ELR (cell line): ENCODE data around the gene PXK.
A peak's percentile ranks its signal among the peaks of the same experiment; 100 is the strongest.
"Not testable (repeated sequence)": the region's sequence is repeated elsewhere in the genome, so short reads cannot be mapped to it uniquely, and the experiment has no call there.

Source experiments
- DNase-seq: peaks from one replicate; pipeline ENCODE4 v3.0.0-alpha.2; 2015; ENCODE audit warnings: low read depth

The PXK gene

GRCh38 chr3:58419780-58420507 lies 87.3 kb downstream of the PXK start:
- peak; percentile 65 for DNase-seq

DNA sequence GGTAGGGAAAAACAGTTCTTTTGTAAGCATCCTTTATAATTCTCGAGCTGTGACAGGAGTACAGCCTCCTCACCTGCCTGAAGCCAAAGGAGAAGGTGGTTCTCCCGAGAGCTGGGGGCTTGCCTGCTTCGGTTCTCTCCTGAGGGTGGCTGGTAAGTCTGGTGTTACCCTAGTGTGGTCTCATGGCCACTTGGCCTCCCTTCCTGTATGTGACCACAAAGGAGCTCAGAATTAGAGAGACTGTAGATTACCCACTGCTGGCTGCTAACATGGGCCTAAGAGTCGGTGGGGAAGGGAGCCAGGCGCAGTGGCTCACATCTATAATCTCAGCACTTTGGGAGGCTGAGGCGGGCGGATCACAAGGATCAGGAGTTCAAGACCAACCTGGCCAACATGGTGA lies 88.3 kb downstream of the PXK start:
- no peak for DNase-seq

- peak; percentile 29 for DNase-seq
Measured at GRCh38 chr3:58422756-58423325, 90.1 kb downstream of the PXK start.

DNA sequence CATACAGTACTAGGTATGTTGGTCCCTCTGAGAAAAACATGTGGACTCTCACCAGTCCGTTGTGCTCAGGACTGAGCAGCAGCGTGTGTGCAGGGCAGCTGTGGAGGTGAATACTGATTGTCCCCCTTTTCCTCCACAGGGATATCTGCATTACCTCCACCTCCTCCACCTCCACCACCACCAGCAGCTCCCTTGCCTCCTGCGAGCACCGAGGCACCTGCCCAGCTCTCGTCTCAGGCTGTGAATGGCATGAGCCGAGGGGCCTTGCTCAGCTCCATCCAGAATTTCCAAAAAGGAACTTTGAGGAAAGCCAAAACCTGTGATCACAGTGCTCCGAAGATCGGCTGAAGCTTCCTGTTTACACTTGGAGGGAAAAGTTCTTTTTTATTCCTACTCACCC lies 91.9 kb downstream of the PXK start:
- no peak for DNase-seq

DNA sequence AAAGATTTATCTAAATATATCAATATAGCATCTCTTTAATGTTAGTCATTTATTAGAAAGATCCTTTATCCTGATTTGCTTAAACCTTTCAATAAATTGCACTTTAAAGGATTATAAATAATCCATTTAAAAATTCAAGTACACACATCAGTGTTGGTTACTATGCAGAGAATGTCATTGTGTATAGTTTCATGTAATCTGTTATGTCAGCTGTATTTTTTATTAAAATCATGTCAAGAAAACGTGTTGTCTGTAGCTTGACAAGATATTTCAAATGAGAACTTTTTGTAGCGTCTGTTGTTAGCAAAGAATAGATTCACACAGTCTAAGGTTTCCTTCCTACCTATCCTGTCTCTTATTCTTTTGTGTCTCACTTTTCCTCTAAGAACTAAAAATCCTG lies 93.1 kb downstream of the PXK start:
- DNase-seq, result no peak

DNA sequence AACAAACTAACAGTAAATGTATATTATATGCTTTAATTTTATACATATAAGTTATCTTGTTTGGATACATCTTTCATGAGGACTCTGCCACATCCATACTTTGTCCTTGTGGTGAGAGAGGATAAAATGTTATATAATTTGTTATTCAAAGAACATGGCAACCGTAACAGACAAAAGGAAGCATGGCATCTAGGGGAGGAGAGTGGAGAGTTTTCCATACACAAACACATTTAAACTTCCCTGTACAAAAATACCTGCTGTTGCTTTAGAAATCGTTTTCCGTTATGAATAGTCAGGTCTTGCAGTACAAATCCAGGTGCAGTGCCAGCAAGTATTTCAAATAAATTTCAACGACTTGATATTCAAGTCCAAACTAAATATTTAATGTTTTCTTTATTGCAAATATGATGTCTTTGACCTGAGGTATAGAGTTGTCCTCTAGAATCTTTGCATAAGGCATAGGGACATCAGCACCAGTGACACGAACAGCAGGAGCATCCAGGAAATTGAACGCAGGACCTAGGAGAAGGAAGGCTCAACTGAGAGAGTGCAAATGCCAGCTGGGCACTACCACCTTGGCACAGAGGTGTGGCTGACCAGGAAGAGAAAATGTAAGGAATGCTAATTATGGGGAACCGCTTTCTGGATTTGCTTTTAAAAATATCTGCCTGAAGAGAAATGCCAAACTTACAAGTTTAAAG lies 95.1 kb downstream of the PXK start:
- DNase-seq, result no peak

- DNase-seq, result no peak
Measured at GRCh38 chr3:58429657-58430056, 97.0 kb downstream of the PXK start.

DNA sequence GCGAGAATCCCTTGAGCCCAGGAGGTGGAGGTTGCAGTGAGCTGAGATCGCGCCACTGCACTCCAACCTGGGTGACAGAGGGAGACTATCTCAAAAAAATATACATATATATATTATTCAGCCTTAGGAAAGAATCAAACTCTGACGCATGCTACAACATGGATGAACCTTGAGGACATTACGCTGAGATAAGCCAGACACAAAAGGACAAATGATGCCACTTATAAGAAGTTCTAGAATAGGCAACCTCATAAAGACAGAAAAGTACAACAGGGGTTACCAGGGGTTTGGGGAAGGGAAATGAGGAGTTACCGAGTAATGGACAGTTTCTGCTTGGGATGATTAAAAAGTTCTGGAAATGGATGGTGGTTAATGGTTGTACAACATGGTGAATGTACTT lies 100.2 kb downstream of the PXK start:
- no peak for DNase-seq

DNA sequence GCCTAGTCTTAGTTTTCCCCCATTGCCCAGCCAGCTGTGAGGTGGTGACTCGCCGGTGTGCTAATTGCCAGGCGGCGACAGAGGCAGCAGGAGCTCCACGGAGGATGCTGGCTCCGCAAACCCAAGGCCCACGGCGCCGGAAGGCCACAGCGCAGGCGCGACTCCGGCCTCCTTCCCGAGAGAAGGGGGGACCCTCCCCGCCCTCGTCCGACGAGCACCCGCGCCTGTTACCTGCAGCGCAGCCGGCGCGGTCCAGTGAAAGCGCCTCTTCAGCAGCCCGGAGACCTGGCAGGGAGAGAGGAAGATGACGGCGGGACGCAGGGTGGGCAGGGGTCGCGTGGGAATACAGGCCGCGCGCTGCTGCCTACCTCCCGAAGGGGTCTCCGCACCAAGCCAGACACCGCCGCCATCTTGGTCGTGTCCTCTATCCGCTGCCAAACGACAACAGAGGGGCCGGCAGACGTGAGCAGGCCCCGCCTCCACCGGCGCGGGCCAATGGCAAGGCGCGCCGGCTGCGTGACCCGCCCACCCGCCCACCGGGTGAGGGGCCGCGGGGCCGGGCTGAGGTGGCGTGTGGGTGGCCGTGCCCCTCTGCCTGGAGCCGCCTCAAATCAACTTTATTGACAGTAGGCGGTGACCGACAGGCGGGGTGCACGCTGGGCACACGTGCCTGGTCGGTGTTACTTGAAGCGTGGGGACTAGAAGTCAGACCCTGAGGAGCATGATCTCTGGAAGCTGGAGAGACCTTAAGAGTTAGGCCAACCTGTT lies 100.9 kb downstream of the PXK start, which contains the start of gene PDHB:
TSS of gene PDHB (minus strand) at position 433 of the 768 bp plus-strand sequence. CDS start at position 410, 23 bp downstream.
- peak; percentile 89 for DNase-seq

- no peak for DNase-seq
Measured at GRCh38 chr3:58434168-58434504, 101.4 kb downstream of the PXK start.

- DNase-seq, result no peak
Measured at GRCh38 chr3:58434511-58434910, 101.8 kb downstream of the PXK start.

DNA sequence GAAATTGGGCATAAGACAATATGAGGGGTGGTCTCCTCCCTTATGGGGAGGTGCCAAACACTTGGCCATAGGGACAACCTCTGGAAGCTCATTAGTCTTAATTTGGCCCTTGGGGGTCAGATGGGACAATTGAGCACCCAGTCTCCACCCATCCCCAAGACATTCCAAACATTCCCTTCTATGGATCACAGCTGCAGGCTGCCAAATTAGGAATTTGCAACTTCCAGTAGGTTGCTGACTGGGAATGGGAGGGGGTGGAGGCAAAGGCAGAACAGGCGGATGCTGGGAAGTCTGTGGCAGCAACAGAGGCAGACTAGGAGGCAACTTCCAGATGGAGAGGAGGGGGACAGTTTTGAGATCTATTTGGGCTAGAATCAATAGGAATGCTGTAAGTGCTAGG lies 102.3 kb downstream of the PXK start:
- peak; percentile 66 for DNase-seq

DNA sequence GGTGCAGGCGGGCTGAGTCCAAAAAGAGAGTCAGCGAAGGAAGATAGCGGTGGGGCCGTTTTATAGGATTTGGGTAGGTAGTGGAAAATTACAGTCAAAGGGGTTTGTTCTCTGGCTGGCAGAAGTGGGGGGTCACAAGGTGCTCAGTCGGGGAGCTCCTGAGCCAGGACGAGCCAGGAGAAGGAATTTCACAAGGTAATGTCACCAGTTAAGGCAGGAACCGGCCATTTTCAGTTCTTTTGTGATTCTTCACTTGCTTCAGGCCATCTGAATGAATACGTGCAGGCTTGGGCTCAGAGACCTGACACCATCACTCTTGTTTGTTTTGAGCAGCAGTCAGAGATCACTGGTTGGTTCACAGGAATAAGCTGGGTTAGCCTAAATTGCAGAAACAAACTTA lies 104.6 kb downstream of the PXK start:
- DNase-seq, result not testable (repeated sequence)

- not testable (repeated sequence) for DNase-seq
Measured at GRCh38 chr3:58440996-58441355, 108.3 kb downstream of the PXK start.

- DNase-seq, result no peak
Measured at GRCh38 chr3:58441514-58442450, 109.1 kb downstream of the PXK start.

- no peak for DNase-seq
Measured at GRCh38 chr3:58452176-58452575, 119.5 kb downstream of the PXK start.

DNA sequence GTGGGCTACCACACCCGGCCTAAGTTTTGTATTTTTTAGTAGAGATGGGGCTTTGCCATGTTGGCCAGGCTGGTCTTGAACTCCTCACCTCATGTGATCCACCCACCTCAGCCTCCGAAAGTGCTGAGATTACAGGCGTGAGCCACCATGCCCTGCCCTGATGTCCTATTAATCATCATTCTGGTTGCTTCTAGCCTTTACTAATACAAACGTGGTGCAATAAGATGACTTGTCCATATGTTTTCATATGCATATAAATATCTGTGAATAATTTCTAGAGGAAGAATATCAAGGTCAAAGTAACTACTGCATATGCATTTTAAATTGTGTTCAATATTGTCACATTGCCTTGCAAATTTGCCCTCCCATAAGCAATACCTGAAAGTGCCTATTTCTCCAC lies 126.5 kb downstream of the PXK start:
- DNase-seq, result no peak

DNA sequence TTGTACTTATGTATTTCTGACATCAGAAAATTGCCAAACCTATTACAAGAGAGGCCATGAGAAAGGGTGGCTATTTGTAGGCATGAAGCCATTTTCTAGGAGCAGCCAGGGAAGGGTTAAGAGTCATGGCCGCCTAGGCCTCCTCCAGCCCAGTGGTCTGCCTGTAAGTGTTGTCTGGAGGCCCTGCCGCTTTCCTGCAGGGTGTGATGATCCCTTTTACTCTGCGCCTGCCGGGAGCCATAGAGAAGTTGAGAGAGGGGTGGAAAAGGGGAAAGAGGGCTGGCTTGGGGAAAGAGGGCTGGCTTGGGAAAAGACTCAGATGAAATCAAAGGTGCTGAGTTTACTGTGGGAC lies 130.1 kb downstream of the PXK start:
- no peak for DNase-seq

DNA sequence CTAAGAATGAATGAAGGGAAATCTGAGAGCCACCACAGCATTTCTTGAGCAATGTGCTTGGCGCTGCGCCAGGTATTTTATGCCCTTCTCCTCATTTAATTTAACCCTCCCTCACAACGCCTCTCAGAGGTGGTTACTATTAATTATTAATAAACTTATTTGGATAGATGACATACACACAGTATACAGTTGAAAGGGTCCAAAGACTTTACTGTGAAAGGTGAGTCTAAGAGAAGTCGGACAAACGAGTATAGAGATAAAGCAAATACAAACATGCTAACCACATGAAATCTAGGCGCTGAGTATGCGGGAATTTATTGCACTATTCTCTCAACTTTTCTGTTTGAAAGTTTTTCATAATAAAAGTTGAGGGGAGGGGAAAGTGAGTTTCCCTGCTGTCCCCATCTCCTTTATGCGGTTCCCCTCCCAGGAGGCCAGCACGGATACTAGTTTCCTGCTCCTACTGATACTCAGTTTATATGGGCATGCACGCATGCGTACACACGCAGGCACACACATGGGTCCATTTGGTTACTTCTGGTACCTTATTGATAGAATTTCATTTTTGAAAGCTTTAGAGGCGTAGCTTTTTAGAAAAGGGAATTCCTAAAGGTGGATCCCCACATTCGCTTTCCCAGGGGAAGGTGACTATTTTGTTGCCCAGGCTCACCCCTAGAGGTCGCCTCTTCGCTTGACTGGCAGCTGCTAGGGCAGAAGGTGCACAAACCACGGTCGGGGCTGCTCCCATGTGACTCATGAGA lies 130.7 kb downstream of the PXK start:
- DNase-seq, result peak; percentile 88

- no peak for DNase-seq
Measured at GRCh38 chr3:58463942-58464271, 131.2 kb downstream of the PXK start.

DNA sequence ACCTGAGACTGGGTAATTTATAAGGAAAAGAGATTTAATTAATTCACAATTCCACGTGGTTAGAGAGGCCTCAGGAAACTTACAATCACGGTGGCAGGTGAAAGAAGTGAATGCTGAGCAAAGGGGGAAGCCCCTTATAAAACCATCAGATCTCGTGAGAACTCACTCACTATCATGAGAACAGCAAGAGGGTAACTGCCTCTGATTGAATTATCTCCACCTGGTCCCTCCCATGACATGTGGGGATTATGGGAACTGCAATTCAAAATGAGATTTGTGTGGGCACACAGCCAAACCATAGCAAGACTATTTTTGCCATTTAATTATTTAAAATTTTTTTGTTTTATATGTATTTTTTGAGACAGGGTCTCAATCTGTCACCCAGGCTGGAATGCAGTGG lies 132.2 kb downstream of the PXK start:
- peak; percentile 17 for DNase-seq
